A549 (cell line): ENCODE data around the gene CD99L2.

ENCODE experiments used
- CBX8 ChIP-seq: fragments of 200-600 bp; sonication (generic); IDR thresholded peaks from 2 replicates; pipeline ENCODE4 v1.6.1; 2016
- CTCF ChIP-seq: fragments of >200 bp; sonication (Bioruptor Twin); formaldehyde crosslinking; IDR thresholded peaks from 3 replicates; pipeline ENCODE4 v1.5.1; 2016
- ESRRA ChIP-seq: fragments of 150-350 bp; IDR thresholded peaks from 2 replicates; pipeline ENCODE4 v1.6.1; 2014; ENCODE audit warnings: mild to moderate bottlenecking, low read length, borderline replicate concordance
- JUNB ChIP-seq: fragments of >200 bp; sonication (Bioruptor Twin); formaldehyde crosslinking; IDR thresholded peaks from 2 replicates; pipeline ENCODE4 v1.6.1; 2016
- MAX ChIP-seq: IDR thresholded peaks from 2 replicates; pipeline ENCODE4 v1.6.1; 2012

DNA sequence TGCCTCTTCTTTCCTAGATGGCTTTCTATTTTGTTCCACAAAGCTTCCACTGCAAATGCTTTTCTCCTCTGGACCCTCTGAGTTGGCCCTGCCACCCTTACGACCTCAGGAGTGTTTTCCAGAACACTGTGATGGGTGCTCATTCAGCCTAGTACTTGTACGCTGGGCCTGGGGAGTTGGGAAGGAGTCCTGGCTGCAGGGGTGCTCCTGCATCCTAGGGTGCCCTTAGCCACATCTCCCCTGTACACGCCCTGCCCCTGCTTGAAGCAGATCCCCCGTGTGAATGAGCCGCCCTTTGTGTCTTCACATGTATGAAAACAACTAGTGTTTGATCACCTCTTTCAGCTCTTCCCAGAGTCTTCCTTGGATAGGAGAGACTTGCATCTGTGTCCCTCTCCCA, 141.1 kb downstream of the CD99L2 start:
- TF ChIP-seq ESRRA, result no peak
- TF ChIP-seq CBX8, result no peak
- TF ChIP-seq CTCF, result no peak
- TF ChIP-seq MAX, result no peak
- no peak for TF ChIP-seq JUNB
